ENCODE results near the gene PTPN4. TPM values are rescaled to one million over a fixed set of nuclear protein-coding genes. Genes with fewer than 3 reads are reported as not detected.
A peak's percentile ranks its signal among the peaks of the same experiment; 100 is the strongest.

PTPN4 gene
- total RNA-seq, 1 experiment from 2014 or later: 12.9 TPM

DNA sequence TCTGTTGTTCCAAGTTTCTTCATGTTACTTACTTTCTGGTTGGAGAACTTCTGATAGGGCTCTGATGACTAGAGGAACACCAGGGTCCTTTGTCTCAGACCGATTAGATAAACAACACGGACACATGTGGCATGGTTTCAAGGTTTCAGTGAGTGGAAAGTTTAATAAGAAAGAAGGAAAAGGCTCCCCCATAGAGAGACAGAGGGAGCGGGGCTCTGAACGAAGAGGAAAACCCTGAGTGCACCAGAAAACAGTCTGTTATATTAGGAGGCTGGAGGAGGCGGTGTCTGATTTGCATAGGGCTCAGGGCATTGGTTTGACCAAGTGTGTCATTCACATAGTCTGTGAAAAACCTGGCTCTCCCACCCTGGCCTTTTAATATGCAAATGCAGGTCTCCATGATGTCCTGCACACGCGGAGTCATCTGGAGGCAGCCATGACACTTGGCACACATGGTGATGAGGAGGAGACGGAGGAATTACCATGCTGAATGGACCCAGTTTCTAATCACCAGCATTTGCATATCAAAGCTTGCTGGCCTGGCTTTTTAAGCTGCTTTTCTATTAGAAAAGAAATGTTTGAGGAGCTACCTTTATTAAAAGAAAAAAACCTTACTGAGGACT, 94.2 kb downstream of the PTPN4 start:
- DNase-seq (ENCODE audit: low read depth): no peak

DNA sequence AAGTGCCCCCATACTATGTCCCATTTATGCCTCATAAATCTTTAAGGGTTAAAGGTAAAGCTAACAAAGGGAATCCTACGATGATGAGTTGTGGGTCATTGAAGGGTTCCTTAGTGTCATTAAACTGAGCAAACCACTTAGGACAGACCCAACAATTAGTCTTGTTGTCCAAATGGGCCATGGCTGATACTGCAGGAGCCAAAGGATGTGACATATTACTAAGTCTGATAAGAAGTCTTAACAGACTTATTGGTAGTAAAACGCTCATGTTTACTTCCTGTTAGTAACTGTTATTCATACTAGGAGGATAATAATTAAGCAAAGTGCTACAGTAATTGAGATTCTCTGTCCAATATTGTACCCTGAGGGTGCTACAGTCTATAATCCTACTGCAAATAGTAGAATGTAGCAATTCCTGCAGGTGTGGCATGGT, 96.8 kb downstream of the PTPN4 start:
- no peak for DNase-seq (ENCODE audit: low read depth)

DNA sequence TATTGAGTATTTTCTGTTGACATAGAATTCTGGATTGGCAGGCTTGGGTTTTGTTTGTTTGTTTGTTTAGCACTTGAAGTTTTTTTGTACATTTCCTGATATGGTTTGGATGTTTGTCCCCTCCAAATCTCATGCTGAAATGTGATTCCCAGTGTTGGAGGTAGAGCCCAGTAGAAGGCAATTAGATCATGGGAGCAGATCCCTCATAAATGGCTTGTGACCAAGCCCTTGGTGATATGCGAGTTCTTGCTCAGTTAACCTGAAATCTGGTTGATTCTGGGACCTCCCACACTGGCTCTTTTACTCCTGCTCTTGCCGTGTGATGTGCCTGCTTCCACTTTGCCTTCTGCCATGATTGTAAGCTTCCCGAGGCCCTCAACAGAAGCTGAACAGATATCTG, 98.0 kb downstream of the PTPN4 start:
- no peak for DNase-seq (ENCODE audit: low read depth)

DNA sequence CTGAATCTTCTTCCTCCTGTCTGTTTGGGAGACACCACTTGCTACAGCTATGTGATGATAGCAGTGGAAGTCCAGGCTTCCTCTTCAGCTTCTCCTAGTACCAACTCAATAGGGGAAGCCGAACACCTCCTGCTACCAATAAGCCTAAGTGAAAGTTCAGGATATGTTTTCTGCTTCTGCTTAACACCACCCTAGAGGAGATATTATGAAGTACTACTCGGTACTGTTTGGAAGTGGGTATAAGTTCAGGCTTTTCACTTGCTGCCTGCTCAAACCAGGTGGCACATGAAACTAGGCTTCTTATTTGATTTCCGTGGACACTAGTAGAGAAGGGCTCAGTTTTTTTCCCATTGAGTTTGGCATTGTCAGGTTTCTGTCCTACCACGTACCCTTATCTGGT, 99.8 kb downstream of the PTPN4 start:
- no peak for DNase-seq (ENCODE audit: low read depth)

DNA sequence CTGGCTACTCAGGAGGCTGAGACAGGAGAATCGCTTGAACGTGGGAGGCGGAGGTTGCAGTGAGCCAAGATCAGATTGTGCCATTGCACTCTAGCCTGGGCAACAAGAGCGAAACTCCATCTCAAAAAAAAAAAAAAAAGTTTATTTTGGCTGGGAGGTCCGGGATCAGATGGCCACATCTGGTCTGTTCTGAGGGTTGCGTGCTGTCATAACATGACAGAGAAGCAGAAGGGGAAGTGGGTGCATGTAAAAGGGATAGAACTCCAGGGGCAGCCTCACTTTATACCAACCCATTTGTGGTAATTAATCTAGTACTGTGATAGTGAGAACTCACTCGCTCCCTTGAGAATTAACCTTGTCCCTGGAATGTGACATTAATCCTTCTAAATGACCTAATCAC, 101.2 kb downstream of the PTPN4 start:
- DNase-seq (ENCODE audit: low read depth): no peak

DNA sequence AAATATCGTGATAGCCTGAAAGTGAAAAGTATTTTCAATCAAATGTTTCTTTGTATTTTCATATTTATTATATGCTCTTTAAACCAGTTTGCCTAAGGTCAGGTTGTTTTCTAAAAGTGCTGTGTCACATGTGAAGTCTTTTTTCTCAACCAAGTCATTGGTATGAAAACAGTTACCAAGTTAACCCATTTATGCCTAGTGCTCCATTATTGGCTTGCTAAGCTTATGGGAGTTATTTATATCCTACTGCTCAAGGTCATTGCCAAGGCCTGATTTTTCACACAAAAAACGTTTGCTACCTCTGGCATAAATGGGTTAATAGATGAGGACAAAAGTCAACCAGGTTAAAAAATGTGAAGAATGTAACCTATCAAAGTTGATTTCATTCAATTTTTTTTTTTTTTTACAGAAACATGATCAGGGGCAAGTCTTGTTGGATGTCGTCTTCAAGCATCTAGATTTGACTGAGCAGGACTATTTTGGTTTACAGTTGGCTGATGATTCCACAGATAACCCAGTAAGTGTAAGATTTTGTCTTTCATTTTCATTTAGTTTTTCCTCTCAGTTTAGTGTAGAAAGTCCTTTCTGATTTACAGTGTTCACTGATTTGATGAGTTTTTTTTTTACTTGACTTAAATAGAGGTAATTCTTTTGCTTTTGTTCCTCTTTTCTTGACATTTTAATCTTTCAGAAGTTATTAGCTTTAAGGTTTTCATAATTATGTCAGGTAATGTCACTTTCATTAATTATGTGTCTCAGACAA, 102.6 kb downstream of the PTPN4 start:
- no peak for DNase-seq (ENCODE audit: low read depth)

DNA sequence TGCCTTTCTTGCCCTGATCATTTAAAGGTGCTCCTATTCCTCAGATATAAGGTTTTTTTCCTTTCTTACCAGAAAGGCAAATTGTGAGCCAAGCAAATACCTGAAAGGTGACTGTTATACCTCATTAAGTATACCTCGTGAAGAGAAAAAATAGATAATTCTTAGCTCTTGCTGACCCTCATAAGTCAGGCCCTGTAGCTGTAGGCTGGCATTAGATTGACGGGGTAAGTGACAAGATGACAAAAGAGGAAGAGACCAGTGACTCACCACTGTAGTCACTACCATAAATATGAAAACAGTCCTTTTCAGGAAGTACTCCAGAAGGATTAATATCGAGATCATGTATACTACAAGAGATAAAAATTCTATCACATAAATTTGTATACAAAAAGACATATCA, 104.6 kb downstream of the PTPN4 start:
- DNase-seq (ENCODE audit: low read depth): peak; percentile 36

DNA sequence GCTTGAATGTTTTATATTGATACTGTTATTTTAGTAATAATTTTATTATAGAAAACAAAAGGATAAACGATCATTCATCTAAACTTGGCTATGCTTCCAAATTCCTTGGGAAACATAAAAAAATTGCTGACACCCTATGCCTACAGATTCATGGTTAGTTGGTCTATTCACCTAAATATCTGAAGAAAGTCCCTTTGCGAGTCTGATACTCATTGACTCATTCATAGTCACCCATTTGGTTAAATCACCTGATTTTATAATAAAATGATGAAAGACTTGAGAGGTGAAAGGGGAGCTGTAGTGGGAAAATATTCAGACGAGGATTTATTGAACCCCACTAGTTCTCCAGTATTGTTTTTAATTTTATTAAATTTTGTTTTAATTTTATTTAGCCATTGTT, 112.0 kb downstream of the PTPN4 start:
- DNase-seq (ENCODE audit: low read depth): peak; percentile 10

DNA sequence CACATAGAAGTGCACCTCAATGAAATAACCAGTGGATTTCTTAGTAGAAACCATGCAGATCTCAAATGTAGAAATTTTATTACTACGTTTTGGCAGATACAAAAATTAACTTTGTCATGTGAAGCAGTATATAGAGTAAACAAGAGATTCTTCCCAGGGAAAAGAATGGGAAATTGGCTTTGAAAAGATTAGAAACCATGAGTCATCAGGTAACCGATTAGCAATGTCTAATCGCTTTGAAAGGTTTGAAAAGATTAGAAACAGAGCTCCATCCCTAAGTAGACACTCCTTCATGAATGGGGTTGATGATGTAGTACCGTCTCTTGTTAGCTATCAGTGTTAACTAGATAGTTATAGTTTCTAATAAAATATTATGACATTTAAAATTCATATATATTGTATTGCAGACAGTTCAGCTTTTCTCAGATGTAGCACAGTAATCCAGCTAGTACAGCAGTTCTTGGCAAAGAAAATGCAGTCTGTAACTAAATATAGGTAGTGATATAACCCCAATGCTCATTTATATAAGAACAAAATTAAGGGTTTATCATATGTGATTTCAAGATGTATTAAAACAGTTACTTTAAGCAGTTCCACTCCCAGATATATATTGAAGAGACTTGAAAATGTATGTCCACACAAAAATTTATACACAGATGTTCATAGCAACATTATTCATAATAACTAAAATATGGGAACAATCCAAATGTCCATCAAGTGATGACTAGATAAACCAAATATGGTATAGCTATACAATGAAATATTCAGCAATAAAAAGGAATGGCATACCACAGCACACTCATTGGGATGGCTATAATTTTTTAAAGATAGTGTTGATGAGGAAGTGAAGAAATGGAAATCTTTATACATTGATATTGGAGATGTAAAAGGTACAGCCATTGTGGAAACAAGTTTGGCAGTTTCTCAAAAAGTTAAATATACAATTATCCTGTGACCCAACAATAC, 113.9 kb downstream of the PTPN4 start:
- DNase-seq (ENCODE audit: low read depth): no peak

DNA sequence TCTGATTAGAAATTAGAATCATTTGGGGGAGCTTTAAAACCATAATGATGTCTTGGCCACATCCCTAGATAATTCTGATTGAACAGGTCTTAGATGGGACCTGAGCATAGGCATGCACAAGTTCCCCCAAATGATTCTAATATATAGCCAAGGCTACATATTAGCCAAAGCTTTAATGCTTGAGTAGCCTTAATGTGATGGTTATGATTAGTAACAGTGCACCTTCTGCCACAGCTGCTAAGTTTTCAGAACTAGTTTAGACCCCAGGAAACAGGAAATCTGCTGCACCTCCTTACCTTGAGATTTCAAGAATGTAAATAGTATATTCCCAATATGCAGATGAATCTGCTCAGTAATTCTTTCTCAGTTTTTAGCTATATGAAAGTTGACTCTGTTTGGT, 119.8 kb downstream of the PTPN4 start:
- DNase-seq (ENCODE audit: low read depth): no peak

DNA sequence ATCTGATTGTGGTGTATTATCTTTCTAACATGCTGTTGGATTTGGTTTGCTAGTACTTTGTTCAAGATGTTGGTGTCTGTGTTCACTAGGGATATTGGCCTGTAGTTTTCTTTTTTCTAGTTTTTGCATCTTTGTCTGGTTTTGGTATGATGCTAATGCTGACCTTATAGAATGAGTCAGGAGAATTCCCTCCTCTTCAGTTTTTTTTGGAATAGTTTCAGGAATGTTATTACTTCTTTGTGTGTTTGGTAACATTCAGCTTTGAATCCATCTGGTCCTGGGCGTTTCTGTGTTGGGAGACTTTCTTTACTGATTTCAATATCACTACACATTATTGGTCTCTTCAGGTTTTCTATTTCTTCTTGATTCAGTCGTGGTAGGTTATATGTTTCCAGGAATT, 129.0 kb downstream of the PTPN4 start:
- DNase-seq (ENCODE audit: low read depth): peak; percentile 42

DNA sequence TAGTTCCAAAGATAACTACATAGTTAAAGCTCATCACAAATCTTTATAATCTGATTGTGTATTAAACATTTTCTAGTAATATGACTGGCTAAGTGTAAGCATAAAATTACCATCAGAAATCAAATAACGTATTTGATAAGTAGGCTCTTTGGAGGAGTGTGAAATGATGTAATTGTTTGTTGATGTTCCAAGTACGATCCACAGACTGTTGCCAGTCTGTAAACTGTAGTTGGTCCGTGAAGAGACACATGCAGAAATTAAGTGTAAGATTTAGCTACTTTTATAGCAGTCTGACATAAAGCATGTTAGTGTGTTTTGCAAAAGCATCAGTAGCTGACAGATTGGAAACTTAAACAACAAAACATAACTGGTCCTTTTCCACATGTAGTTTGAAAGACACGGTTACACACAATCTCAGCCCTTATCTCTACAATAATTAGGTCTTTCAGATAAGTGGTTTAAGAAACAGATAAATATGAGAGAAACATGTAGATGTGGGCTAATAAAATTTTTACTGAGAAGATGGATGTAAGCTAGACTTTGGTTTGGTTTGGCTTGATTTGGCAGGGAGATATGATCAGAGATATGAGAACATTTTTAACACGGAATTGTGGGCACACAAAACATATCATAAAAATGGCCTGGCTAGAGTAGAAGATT, 138.1 kb downstream of the PTPN4 start:
- no peak for DNase-seq (ENCODE audit: low read depth)

DNA sequence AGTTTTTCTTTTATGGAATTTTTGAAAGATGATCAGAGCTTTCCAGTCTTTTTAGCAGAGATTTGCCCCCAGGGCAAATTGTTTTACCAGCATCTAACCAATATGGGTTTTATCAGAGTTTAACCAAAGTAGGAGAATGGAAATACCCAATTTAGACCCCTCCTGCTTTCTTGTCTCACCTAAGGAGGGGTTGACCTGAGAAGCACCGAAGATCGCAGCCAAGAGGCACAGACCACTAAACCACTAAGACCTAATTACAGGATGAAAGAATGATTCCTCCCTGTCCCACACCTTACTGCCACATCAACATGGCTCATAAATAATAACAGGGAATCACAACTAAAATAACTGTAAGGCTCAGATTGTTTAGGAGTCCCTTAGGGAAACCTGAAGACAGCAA, 141.3 kb downstream of the PTPN4 start:
- no peak for DNase-seq (ENCODE audit: low read depth)

DNA sequence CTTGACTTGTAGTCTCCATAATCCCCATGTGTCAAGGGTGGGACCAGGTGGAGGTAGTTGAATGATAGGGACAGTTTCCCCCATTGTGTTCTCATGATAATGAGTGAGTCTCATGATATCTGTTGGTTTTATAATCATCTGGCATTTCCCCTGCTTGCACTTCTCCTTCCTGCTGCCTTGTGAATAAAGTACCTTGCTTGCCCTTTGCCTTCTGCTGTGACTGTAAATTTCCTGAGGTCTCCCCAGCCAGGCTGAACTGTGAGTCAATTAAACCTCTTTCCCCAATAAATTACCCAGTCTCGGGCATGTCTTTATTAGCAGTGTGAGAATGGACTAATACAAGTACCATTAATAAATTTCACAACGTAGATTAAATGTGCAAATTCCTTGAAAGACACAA, 150.8 kb downstream of the PTPN4 start:
- no peak for DNase-seq (ENCODE audit: low read depth)

DNA sequence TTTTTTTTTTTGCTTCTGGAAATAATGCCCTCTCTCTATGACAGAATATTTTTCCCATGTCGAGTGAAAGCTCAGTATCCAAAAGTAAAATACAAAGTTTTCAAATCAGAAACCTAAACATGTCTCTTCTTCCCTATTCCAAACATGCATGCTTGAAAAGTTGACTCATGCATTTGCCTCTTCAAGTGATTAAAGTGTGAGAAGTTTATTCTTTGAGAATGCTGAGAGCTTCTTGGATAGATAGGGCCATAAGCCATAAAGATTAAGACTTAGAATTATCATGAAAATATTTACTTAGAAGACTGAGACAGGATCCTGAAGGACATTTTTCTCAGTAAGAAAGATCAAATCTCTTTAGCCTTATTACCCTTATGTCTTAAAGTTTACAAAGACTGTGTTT, 154.5 kb downstream of the PTPN4 start:
- DNase-seq (ENCODE audit: low read depth): no peak

DNA sequence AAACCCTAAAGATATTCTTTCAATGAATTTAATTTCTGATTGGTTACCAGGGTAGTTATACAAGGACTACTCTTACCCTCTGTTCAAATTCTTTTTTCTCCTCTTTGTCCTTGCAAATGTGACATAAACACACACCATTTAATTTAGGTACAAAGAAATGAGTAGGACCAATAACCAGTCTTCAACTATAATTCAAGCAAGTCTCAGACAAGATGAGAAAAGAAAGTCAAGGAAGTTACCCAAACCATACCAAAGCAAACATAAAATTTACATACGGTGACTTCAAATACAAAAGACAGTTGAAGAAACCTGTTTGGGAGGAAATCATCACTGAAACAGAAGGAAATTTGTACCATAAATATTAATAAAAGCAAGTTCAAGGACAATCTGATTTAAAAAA, 162.1 kb downstream of the PTPN4 start:
- DNase-seq (ENCODE audit: low read depth): no peak

DNA sequence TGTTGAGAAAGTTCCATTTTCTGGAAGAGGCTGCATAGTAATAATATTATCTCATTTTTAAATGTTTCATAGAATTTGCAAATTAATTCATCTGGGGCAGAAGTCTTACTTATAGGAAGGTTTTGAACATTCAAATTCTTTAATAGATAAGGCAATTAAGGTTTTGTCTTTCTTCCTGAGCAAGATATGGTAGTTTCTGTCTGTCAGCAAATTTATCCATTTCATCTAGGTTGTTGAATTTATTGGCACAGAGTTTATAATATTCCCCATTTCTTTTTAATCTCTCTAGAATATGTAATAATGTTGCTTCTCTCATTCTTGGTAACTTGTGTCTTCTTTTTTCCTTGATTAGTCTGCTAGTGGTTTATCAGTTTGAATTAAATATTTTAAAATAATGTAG, 163.0 kb downstream of the PTPN4 start:
- DNase-seq (ENCODE audit: low read depth): no peak

DNA sequence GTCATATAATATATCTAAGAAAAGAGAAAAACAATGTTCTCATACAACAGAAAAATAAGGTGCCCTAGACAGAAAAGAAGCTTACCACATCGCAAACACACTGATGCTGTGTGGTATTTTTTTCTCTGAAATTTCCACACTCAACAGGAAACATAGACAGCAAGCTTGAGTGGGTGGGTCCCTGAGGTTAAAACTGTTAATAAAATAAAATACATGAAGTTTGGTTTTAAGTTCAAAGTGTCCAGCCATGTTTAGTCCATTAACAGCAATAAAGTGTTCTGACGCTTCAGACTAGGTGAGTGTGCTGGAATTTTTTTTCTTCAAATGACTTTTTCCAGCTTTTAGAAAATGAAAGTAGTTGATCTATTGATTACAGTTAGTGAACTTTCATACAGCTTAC, 169.8 kb downstream of the PTPN4 start:
- DNase-seq (ENCODE audit: low read depth): no peak

DNA sequence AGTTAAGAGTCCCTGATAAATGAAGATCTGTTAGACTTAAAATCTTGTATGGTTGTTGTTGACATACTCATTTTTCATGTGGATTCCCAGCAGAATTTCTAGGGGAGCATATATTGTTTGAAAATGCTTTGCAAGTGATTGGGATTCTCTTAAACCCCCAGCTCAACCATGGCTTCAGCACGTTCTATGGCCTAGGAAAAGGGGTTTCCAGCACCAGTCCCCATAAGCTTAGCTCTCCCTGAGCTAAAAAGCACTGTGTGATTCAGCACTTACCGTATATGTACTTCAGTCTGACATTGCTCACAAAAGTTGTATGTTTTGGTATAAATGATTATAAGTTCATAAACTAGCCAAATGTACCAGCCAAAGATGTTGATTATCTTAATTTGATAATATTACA, 173.1 kb downstream of the PTPN4 start:
- DNase-seq (ENCODE audit: low read depth): no peak

DNA sequence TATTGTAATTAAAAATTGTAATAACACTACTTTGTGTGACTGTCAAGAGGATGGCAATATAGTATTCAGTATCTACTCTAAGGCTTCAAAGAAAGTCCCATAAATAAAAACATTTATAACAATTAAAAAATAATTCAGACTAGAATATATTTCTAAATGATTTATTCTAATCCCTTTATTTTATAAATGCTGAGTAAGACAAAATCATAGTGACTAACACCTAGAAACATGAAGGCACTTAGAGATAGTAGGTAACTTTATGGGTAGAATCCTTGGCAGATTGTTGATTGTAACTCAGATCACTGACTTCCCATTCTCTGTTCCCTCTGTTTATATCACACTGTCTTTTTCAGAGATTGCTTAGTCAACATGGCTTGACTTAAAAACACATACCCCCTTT, 174.6 kb downstream of the PTPN4 start:
- no peak for DNase-seq (ENCODE audit: low read depth)

DNA sequence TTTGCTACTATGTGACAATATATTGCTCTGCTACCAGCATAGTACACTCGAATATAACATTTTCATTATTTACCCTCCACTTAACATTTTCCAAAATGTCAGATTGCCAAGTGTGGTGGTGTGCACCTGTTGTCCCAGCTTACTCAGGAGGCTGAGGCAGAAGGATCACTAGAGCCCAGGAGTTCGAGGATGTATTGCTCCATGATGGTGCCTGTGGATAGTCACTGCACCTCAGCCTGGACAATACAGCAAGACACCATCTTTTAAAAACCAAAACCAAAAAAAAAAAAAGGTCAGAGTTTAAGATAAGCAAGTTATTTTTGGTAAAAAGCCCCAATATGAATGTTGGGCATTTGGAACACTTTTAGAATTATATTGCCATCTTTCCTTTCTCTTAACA, 178.0 kb downstream of the PTPN4 start:
- DNase-seq (ENCODE audit: low read depth): no peak

DNA sequence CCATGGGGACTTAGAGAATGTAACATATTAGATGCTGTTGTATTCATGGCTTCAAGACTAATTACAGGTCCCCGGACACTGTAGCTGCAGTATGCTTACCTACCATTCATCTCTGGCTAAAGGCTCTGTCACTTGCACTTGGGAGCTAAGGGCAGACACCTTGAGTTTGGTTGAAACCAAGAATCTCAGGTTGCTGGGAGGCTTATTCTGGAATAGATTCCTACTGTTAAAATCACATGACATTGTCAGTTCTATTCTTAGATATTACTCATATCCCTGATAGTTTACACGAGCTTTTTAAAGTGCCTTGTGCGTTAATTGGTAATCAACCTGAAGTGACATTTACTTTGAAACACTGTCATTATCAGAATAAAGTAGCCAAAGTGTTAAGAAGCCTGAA, 180.2 kb downstream of the PTPN4 start:
- no peak for DNase-seq (ENCODE audit: low read depth)
